Astrocyte of the spinal cord (primary cell): Measurements from ENCODE around the gene SYCP3.

ENCODE experiments used
- DNase-seq: peaks from one replicate; pipeline ENCODE4 v3.0.0; 2011; ENCODE audit warnings: low read depth, low spot score
- H3K4me3 ChIP-seq: 2 replicates; pipeline ENCODE4 v1.5.1; 2011; ENCODE audit warnings: low read depth, mild to moderate bottlenecking, low read length, moderate library complexity
- in situ Hi-C: cut with HindIII; loops from 2 replicates; pipeline ENCODE4 v1.10.0; 2017; ENCODE audit warnings: low sequenced_read_pairs
- TF ChIP-seq, protein P1 (sequence below): IDR thresholded peaks from 2 replicates; pipeline ENCODE4 v1.5.1; 2012; ENCODE audit warnings: low read depth, mild to moderate bottlenecking, low read length, inconsistent platforms

The SYCP3 gene

GRCh38 chr12:101698800-101699347 lies 40.4 kb downstream of the SYCP3 start:
- in situ Hi-C loops, result no loop called here
- peak overlapping the region; percentile 74 for H3K4me3 ChIP-seq
- peak; percentile 29 for DNase-seq
- TF ChIP-seq, protein P1, sequence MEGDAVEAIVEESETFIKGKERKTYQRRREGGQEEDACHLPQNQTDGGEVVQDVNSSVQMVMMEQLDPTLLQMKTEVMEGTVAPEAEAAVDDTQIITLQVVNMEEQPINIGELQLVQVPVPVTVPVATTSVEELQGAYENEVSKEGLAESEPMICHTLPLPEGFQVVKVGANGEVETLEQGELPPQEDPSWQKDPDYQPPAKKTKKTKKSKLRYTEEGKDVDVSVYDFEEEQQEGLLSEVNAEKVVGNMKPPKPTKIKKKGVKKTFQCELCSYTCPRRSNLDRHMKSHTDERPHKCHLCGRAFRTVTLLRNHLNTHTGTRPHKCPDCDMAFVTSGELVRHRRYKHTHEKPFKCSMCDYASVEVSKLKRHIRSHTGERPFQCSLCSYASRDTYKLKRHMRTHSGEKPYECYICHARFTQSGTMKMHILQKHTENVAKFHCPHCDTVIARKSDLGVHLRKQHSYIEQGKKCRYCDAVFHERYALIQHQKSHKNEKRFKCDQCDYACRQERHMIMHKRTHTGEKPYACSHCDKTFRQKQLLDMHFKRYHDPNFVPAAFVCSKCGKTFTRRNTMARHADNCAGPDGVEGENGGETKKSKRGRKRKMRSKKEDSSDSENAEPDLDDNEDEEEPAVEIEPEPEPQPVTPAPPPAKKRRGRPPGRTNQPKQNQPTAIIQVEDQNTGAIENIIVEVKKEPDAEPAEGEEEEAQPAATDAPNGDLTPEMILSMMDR, result peak; percentile 43

DNA sequence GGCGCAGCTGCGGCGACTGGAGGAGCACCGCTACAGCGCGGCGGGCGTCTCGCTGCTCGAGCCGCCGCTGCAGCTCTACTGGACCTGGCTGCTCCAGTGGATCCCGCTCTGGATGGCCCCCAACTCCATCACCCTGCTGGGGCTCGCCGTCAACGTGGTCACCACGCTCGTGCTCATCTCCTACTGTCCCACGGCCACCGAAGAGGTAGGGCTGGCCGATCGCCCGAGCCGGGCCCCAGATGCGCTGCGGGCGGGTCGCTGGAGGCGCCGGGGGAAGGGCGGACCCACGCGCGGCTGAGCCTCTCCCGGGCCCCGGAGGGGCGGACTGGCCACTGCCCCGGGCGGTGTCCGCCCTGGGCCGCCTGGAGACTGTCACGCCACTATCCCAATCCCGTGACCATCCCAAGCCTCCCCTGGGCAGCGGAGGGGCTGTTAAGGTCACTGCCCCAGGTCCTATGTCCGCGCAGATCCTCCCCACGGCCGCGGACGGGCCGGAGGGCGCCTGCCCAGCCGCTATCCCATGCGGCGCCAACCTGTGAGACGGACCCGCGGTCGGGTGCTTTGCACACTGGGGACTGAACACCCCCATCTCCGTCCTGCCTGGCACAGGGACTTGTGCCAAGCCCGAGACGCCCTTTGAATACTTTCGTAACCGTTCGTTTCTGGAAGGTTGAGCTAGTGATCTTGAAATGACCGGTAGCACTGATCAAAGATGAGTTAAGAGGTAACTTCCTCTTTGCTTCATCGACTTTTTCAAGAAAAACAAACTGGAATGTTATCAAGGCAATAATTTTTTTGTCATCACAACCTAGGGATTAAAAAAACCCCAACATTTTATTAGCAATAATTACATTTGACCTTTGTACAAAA lies 41.1 kb downstream of the SYCP3 start:
- TF ChIP-seq, protein P1, result no peak
- DNase-seq, result peak; percentile 26
- in situ Hi-C loops, result no loop called here
- H3K4me3 ChIP-seq, result peak overlapping the region; percentile 74

DNA sequence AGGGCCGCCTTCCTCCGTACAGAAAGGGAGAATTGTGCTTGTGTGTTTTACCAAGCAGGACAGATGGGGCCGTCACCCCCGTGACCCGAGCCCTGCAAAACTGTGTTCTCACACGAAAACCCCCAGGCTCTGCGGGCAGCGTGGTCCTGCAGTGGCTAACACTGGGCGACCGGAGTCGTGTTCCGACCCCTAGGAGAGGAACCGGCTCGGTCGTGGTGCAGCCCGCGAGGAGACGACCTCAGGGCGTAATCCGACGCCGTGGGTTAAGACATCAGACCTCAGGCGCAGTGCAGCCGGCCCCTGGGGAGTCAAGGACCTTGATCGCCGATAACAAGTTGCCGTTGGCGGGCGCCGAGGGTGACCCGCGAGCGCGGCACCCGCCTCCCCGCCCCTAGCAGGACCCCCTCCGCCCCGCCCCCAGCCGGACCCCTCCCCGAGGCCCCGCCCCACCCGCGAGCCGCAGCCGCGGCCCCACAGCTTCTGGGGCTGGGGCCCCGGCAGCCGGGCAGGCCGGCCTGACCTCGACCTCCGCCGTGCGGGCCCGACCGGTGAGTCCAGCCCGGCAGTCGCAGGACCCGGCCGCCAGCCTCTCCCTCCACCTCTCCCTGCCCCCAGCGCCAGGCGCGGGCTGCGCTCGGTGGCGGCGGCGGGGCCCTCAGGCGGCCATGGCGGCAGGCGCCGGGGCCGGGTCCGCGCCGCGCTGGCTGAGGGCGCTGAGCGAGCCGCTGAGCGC lies 41.9 kb downstream of the SYCP3 start, which contains the start of gene CHPT1:
Gene CHPT1, plus strand, starts transcription at position 444 of the 733 bp plus-strand sequence. Its CDS starts 222 bp downstream, at position 666.
- in situ Hi-C loops, result no loop called here
- DNase-seq, result peak; percentile 25
- TF ChIP-seq, protein P1, result no peak
- H3K4me3 ChIP-seq, result peak within 1 kb of the TSS; percentile 74

DNA sequence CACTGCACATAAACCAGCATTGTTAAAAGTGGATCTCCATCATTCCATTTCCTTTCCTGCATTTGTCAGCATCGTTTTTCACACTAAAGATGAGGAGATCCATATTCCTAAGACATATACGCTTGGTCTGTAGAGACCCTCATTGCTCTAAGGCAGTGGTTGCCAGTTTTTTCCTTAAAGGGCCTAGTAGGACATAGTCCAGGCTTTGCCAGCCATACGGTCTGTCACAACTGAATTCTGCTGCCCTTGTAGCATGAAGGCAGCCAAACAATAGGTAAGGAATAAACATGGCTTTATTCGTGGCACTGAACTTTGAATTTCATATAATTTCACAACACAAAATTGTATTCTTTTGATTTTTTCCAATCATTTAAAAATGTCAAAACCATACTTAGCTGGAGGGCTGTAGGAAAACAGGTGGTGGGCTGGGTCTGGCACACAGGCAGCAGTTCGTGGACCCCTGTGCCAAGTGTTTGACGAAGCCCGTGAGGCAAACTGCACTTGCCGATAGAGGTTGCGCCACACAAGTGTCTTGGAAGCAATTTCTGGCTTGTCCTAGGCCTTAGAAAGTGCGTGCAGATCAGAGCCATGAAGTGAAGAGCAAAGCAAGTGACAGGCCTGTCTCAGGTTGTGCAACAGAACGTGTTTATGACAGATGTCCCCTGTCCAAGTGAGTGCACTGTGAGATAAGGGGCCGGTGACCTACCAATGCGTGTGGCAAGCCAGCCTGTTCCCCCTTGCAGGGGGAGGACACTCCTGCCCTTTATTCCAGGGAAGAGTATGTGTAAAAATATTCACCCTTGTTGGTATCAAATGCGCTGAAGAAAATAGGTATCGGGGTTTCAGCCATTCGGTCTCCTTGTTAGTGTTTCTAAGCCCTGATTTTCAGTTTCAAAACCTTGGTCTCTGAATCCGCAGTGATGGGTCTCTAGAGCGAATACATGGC lies 42.7 kb downstream of the SYCP3 start:
- TF ChIP-seq, protein P1, result no peak
- in situ Hi-C loops, result no loop called here
- DNase-seq, result no peak
- peak overlapping the region; percentile 74 for H3K4me3 ChIP-seq

DNA sequence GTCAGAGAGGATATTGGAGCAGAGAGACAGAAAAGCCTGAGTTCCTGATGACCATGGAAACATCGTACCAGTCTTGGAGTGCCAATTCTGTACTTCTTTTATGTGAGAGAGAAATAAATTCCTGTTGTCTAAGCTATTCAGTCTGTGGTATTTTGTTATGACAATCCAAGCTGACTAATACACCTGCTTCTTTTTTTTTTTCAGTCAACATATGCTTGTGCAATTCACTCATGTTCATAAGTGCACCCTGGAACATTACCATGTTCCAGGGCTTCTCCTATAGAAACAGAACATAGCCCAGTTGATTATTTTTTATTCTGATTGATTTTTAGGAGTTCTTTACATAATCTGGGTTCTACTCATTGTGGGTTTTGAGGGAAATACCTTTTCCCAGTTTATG lies 43.6 kb downstream of the SYCP3 start:
- no peak overlapping the region for H3K4me3 ChIP-seq
- TF ChIP-seq, protein P1, result no peak
- no peak for DNase-seq
- in situ Hi-C loops, result no loop called here
